HUES48 (cell line): ENCODE data around the gene ETFA.

Experiments used
- H3K27ac ChIP-seq: one replicate; pipeline ENCODE4 v1.7.0; 2013; ENCODE audit warnings: low read depth, low read length, inconsistent platforms
- H3K27me3 ChIP-seq: 2 replicates; pipeline ENCODE4 v1.6.1; 2013; ENCODE audit warnings: mild to moderate bottlenecking, low read length; ENCODE audit not compliant: control insufficient read depth, insufficient read depth
- H3K36me3 ChIP-seq: 2 replicates; pipeline ENCODE4 v1.6.1; 2013; ENCODE audit warnings: low read length; ENCODE audit not compliant: control insufficient read depth, insufficient read depth
- H3K4me1 ChIP-seq: 2 replicates; pipeline ENCODE4 v1.6.1; 2013; ENCODE audit warnings: mild to moderate bottlenecking, low read length; ENCODE audit not compliant: control insufficient read depth, insufficient read depth
- H3K4me3 ChIP-seq: 2 replicates; pipeline ENCODE4 v1.5.1; 2013; ENCODE audit warnings: mild to moderate bottlenecking, low read depth, low read length
- H3K9ac ChIP-seq: 2 replicates; pipeline ENCODE4 v1.6.1; 2013; ENCODE audit warnings: mild to moderate bottlenecking, low read depth, low read length, moderate library complexity
- H3K9me3 ChIP-seq: 2 replicates; pipeline ENCODE4 v1.6.1; 2013; ENCODE audit warnings: low read length; ENCODE audit not compliant: control insufficient read depth, insufficient read depth

Gene ETFA

GRCh38 chr15:76260246-76260938 lies 50.9 kb downstream of the ETFA start:
- Histone ChIP-seq H3K4me3 (no peak overlapping the region), H3K36me3 (peaks cover 32% of the 10 kb centered on the region), H3K9ac (no peak overlapping the region), H3K4me1 (no peaks in the 10 kb centered on the region), H3K27ac (no peak overlapping the region), H3K27me3 (no peaks in the 10 kb centered on the region), H3K9me3 (peaks cover 29% of the 10 kb centered on the region)

DNA sequence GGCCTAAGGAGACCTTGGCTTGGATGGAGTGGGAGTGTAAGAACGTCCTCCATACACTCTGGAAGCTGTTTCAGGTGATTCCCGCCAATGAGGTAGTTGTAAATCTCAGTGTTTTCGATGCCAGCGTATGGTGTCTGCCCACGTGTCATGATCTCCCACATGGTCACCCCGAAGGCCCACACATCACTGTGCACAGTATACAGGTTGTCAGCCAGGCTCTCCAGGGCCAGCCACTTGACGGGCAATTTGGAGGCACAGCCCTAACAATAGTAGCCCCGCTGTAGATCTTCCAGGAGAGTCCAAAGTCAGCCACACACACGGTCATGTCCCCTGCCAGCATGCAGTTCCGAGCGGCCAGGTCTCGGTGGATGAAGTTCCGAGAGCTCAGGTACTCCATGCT lies 51.9 kb downstream of the ETFA start:
- Histone ChIP-seq H3K4me3 (no peak overlapping the region), H3K9me3 (peaks cover 22% of the 10 kb centered on the region), H3K27me3 (no peaks in the 10 kb centered on the region), H3K9ac (no peak overlapping the region), H3K36me3 (peaks cover 32% of the 10 kb centered on the region), H3K4me1 (peaks cover under 1% of the 10 kb centered on the region; the same call in 1 of the 2 replicates), H3K27ac (no peak overlapping the region)

GRCh38 chr15:76258460-76258859 lies 52.8 kb downstream of the ETFA start:
- Histone ChIP-seq H3K27me3 (no peaks in the 10 kb centered on the region), H3K4me3 (no peak overlapping the region), H3K9ac (no peak overlapping the region), H3K36me3 (peaks cover 32% of the 10 kb centered on the region), H3K4me1 (peaks cover 10% of the 10 kb centered on the region), H3K27ac (no peak overlapping the region), H3K9me3 (peaks cover 13% of the 10 kb centered on the region)

DNA sequence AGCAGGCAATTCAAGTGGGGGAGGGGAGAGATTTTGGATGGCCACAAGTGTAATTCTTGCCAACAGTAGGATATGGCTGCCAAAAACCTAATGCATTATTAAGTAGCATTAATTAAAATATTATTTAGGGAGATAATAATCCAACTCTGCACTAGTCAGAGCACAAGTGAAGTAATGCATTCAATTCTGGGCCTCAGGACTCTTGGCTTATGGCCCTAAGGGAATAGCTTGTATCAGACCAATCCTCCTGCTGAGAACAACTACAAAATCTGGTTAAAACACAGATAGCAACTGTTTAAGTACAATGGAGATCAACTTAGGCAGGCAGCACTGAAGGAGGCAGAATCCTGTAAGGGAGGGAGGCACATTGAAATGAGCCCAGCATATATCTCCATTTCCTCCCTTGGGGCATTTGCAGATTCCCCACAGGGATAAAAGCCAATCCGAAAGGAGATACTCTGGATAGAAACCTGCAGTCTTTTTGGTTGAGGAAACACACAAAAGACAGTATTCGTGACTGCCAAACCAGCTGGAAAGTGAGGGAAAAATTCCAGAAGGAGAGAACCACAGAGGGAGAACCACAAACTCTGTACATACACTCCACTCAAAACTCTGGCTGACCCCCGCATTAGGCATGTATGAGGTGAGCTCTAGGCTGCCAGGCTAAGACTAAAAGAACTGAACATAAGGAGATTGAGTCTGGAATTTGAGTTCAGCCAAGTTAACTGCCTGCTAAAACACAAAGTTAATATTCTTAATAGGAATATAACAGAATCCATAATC lies 57.4 kb downstream of the ETFA start:
- Histone ChIP-seq H3K9me3 (no peaks in the 10 kb centered on the region), H3K27ac (peak overlapping the region; percentile 51), H3K4me3 (no peak overlapping the region), H3K36me3 (no peaks in the 10 kb centered on the region), H3K9ac (no peak overlapping the region), H3K4me1 (peaks cover 21% of the 10 kb centered on the region), H3K27me3 (no peaks in the 10 kb centered on the region)

- Histone ChIP-seq H3K36me3 (no peaks in the 10 kb centered on the region), H3K9ac (no peak overlapping the region), H3K4me3 (no peak overlapping the region), H3K4me1 (peaks cover 21% of the 10 kb centered on the region), H3K9me3 (no peaks in the 10 kb centered on the region), H3K27ac (no peak overlapping the region), H3K27me3 (no peaks in the 10 kb centered on the region)
Observed at GRCh38 chr15:76252249-76252648, 59.0 kb downstream of the ETFA start.

GRCh38 chr15:76251717-76252116 lies 59.6 kb downstream of the ETFA start:
- Histone ChIP-seq H3K36me3 (no peaks in the 10 kb centered on the region), H3K27ac (no peak overlapping the region), H3K27me3 (no peaks in the 10 kb centered on the region), H3K4me1 (peaks cover 21% of the 10 kb centered on the region), H3K9ac (no peak overlapping the region), H3K9me3 (no peaks in the 10 kb centered on the region), H3K4me3 (no peak overlapping the region)

DNA sequence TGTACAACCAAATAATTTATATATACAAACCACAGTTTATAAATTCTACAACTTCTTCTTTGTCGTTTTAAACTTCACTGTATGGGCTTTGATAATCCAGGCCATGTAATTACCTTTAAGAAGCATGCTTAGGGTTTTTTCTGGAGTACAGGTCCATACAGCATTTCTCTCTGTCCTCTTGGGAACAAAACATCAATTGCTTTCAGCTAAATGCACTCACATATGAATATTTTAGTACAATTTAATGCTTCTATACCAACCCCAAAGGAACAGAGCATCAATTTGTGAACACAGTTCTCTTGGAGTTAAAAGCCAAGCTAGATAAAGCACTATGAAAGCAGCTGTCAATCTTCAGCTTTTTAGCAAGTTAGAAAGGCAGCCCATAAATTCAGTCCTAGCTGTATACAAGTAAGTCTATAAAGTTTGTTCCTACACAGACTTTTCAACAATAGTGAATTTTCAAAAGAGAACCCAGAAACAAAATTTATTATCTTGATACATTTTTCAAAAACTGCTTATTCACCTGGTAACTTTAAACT lies 66.1 kb downstream of the ETFA start:
- H3K36me3 ChIP-seq = no peaks in the 10 kb centered on the region
- H3K27me3 ChIP-seq = no peaks in the 10 kb centered on the region
- no peaks in the 10 kb centered on the region for H3K9me3 ChIP-seq
- H3K4me1 ChIP-seq = no peaks in the 10 kb centered on the region
- H3K9ac ChIP-seq = no peak overlapping the region
- no peak overlapping the region for H3K4me3 ChIP-seq
- H3K27ac ChIP-seq = no peak overlapping the region

DNA sequence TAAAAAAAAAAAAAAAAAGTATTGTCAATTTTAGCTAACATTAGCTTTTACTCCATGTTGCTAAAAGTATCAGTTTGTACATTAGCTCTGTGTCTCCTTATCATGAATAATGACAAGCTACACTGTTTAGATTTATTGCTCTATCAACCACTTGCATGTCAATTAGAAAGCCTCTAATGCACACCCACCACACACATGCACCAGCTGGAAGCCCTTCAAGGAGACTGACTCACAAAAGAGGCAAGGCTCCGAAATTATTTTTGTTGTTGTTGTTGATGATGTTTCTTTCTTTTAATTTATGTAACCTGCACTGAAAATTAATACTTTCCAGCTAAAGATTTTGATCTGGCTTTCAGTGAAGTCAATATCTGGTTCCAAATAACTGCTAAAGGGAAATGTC lies 71.5 kb downstream of the ETFA start:
- Histone ChIP-seq H3K27ac (no peak overlapping the region), H3K27me3 (no peaks in the 10 kb centered on the region), H3K9me3 (no peaks in the 10 kb centered on the region), H3K4me1 (peaks cover 4% of the 10 kb centered on the region), H3K4me3 (no peak overlapping the region), H3K9ac (no peak overlapping the region), H3K36me3 (no peaks in the 10 kb centered on the region)

DNA sequence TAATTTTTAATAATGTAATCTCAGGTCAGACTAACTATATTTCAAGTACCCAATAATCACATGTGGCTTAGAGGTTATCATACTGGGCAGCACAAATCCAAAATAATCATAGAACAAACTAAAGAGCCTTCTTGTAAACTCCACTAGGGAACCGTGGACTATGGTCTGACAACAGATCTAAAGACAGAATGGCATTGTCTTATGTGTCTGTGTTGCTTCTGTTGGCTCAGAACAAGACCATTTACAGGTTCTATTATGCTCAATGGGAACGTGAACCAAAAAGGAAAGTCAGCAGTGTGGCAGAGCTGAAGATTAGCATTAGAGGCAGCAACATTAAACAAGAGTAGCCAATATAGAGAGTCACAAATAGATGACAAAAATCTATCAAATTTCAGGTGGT lies 74.9 kb downstream of the ETFA start:
- no peak overlapping the region for H3K4me3 ChIP-seq
- H3K9me3 ChIP-seq = no peaks in the 10 kb centered on the region
- H3K27me3 ChIP-seq = no peaks in the 10 kb centered on the region
- H3K36me3 ChIP-seq = no peaks in the 10 kb centered on the region
- H3K4me1 ChIP-seq = peaks cover 13% of the 10 kb centered on the region
- H3K9ac ChIP-seq = no peak overlapping the region
- no peak overlapping the region for H3K27ac ChIP-seq

DNA sequence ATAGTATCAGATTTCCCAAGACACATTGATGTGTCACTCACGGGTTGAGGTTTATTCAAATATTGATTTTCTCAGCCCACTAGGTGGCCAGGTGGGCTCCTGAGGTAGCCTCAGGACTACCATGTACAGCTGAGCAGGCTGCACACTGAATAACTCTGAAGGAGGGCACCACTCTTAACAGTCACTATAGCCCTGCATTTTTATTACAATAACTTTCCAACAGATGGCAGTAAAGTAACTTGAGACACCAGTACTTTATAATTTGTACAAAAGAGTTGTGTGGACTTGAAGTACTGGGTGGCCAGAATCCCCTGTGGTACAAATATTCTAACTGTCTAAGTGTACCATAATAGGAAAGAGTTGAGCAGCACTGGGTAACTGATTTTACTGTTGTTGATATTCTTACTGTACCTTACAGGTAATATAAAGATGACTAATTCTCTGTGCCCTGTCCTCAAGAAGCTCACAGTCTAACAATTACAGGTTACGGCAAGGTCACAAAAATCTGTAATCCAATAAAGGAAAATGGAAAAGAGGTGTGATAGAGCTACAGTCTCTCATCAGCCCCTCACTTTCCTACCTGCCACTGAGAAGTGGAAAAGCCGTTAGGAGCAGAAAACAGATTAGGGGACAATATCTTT lies 76.0 kb downstream of the ETFA start:
- Histone ChIP-seq H3K9me3 (no peaks in the 10 kb centered on the region), H3K27me3 (no peaks in the 10 kb centered on the region), H3K27ac (no peak overlapping the region), H3K4me1 (peaks cover 13% of the 10 kb centered on the region), H3K4me3 (no peak overlapping the region), H3K36me3 (peaks cover 6% of the 10 kb centered on the region), H3K9ac (no peak overlapping the region)
